HEK293T (cell line): ENCODE measurements around the gene C16orf54.

ENCODE experiments used
- ARNT ChIP-seq: fragments of 450-650 bp; IDR thresholded peaks from 2 replicates; pipeline ENCODE4 v1.6.1; 2017; ENCODE audit warnings: mild to moderate bottlenecking
- BHLHE40 ChIP-seq: fragments of 450-650 bp; IDR thresholded peaks from 2 replicates; pipeline ENCODE4 v1.6.1; 2016; ENCODE audit warnings: mild to moderate bottlenecking, moderate library complexity, borderline replicate concordance
- CTBP1 ChIP-seq: fragments of 450-650 bp; IDR thresholded peaks from 2 replicates; pipeline ENCODE4 v1.6.1; 2016; ENCODE audit warnings: borderline replicate concordance
- ELF4 ChIP-seq: fragments of 450-650 bp; IDR thresholded peaks from 2 replicates; pipeline ENCODE4 v1.6.1; 2017; ENCODE audit warnings: antibody characterized with exemption
- FOXA1 ChIP-seq: fragments of 450-650 bp; IDR thresholded peaks from 2 replicates; pipeline ENCODE4 v1.6.1; 2016; ENCODE audit warnings: mild to moderate bottlenecking
- FOXK2 ChIP-seq: fragments of 450-650 bp; IDR thresholded peaks from 2 replicates; pipeline ENCODE4 v1.6.1; 2016; ENCODE audit warnings: mild to moderate bottlenecking
- FOXM1 ChIP-seq: fragments of 450-650 bp; IDR thresholded peaks from 2 replicates; pipeline ENCODE4 v1.6.1; 2017; ENCODE audit warnings: mild to moderate bottlenecking, borderline replicate concordance
- HDGF ChIP-seq: fragments of 450-650 bp; IDR thresholded peaks from 2 replicates; pipeline ENCODE4 v1.6.1; 2017; ENCODE audit warnings: antibody characterized with exemption, borderline replicate concordance
- L3MBTL2 ChIP-seq: fragments of 450-650 bp; conservative IDR thresholded peaks from 2 replicates; pipeline ENCODE4 v1.6.1; 2016; ENCODE audit warnings: mild to moderate bottlenecking
- PKNOX1 ChIP-seq: fragments of 450-650 bp; IDR thresholded peaks from 2 replicates; pipeline ENCODE4 v1.6.1; 2016
- SP1 ChIP-seq: fragments of 450-650 bp; IDR thresholded peaks from 2 replicates; pipeline ENCODE4 v1.6.1; 2017
- SUZ12 ChIP-seq: fragments of 450-650 bp; IDR thresholded peaks from 2 replicates; pipeline ENCODE4 v1.6.1; 2016; ENCODE audit warnings: mild to moderate bottlenecking
- TARDBP ChIP-seq: fragments of 450-650 bp; IDR thresholded peaks from 2 replicates; pipeline ENCODE4 v1.6.1; 2016
- ZNF384 ChIP-seq: fragments of 450-650 bp; IDR thresholded peaks from 2 replicates; pipeline ENCODE4 v1.6.1; 2016

DNA sequence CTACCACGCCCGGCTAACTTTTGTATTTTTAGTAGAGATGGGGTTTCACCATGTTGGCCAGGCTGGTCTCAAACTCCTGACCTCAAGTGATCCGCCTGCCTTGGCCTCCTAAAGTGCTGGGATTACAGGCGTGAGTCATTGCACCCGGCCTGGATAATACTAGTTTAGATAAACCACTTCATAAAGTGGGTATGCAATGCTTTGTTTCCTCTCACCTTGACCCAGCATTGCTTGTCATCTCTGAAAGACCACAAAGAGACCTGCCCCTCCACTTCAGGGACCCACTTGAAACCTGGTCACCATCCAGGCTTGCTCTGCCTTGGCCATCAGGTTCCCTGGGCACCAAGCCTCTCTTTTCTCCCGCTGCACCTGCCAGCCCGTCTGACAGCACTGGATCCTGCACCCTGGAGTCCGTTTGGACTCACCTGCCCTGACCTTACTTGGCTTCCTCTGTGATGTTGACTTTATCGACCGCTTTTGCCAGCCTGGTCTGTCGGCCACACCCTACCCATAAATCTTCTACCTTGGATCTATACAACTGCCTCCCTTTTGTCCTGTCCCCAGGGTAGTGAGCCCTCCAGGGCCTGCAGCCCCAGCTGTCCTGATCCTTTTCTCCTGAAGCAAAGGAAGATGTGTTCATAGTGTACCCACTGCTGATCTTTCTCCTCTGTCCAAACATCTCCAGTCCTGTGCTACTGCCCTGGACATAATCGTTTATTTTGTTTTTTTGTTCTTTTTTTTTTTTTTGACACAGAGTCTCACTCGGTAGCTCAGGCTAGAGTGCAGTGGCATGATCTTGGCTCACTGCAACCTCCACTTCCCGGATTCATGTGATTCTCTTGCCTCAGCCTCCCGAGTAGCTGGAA lies 19.6 kb upstream of the C16orf54 start:
- 0 out of 2 replicates have a peak, but pooled peaks have one; percentile 5 for TF ChIP-seq CTBP1
- no peak for TF ChIP-seq SUZ12
- no peak for TF ChIP-seq HDGF
- TF ChIP-seq FOXK2 = no peak
- TF ChIP-seq SP1 = no peak
- TF ChIP-seq ELF4 = no peak
- no peak for TF ChIP-seq FOXM1
- no peak for TF ChIP-seq BHLHE40
- no peak for TF ChIP-seq TARDBP
- TF ChIP-seq L3MBTL2 = no peak
- no peak for TF ChIP-seq FOXA1
- peak; percentile 33 for TF ChIP-seq ZNF384
- TF ChIP-seq PKNOX1 = peak; percentile 90
- TF ChIP-seq ARNT = no peak
